Measurements from ENCODE around the gene DMGDH.

GRCh38 chr5:78984439-78985115 is 84.9 kb downstream of the DMGDH start:
- peak; percentile 18 to 37 (median 26) for TF ChIP-seq CTCF (IDR thresholded peaks at IDR 0.05)
- TF ChIP-seq POLR2A (IDR thresholded peaks at IDR 0.05), result peak; percentile 80

Data from right lobe of liver (tissue), 4 donors.